ENCODE results near the gene BBOX1. TPM values are rescaled to one million over a fixed set of nuclear protein-coding genes. Genes with fewer than 3 reads are reported as not detected.

The BBOX1 gene, protein sequence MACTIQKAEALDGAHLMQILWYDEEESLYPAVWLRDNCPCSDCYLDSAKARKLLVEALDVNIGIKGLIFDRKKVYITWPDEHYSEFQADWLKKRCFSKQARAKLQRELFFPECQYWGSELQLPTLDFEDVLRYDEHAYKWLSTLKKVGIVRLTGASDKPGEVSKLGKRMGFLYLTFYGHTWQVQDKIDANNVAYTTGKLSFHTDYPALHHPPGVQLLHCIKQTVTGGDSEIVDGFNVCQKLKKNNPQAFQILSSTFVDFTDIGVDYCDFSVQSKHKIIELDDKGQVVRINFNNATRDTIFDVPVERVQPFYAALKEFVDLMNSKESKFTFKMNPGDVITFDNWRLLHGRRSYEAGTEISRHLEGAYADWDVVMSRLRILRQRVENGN
- polyA plus RNA-seq (2012; ENCODE audit: insufficient read length, low read depth), result 0.21 TPM

DNA sequence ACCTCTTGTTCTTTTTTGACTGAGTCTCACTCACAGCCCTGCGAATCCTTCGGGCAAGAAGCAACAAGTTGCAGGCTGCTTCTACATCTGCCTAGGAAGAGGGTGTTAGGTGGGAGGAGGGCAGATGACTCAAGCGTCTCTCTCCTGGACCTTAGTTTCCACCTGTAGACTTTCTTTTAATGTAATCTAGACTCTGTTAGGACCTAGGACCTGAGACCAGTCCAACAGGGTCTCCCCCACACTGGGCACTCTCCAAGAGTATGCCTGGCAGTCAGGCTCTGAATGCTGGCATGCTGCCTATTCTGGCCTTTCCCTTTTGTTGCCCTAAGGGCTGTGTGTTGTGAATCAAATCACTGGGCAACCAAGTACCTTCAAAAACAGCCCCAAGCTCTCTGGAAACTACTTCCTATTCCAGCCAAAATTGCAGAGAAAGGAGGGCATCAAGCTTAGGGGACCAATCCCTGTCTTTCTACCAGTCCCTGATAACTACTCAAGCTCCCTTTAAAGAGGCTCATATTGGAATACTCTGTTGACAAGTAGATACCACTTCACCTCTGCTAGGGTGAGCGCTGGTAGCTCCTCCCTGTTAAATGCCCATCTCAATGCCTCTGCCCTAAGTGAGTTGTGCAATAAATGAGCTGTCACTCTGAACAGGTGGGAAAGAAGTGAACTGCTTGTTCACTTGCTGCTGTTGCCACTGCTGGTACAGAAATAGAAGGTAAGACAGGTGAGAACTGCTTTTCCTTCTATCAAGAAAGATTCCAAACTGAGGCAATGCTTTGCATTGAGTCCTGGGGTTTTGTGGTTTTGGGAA lies at the start of gene BBOX1:
Gene BBOX1, plus strand, starts transcription at position 514 of the 814 bp plus-strand sequence. CDS start 14,616 bp downstream, outside the sequence.
- TF ChIP-seq SIN3A (IDR thresholded peaks at IDR 0.05; ENCODE audit: borderline replicate concordance, insufficient read depth, low read length), result no peak
- TF ChIP-seq FOXP2 (optimal IDR thresholded peaks at IDR 0.05; ENCODE audit: borderline replicate concordance, extremely low read depth, extremely low read length, insufficient read depth), result no peak
- TF ChIP-seq POLR2AphosphoS5 (IDR thresholded peaks at IDR 0.05; ENCODE audit: low read depth, low read length), result no peak
- no peak for TF ChIP-seq TAF1 (IDR thresholded peaks at IDR 0.05; ENCODE audit: borderline replicate concordance, insufficient read depth, low read length)
- TF ChIP-seq, protein P1, sequence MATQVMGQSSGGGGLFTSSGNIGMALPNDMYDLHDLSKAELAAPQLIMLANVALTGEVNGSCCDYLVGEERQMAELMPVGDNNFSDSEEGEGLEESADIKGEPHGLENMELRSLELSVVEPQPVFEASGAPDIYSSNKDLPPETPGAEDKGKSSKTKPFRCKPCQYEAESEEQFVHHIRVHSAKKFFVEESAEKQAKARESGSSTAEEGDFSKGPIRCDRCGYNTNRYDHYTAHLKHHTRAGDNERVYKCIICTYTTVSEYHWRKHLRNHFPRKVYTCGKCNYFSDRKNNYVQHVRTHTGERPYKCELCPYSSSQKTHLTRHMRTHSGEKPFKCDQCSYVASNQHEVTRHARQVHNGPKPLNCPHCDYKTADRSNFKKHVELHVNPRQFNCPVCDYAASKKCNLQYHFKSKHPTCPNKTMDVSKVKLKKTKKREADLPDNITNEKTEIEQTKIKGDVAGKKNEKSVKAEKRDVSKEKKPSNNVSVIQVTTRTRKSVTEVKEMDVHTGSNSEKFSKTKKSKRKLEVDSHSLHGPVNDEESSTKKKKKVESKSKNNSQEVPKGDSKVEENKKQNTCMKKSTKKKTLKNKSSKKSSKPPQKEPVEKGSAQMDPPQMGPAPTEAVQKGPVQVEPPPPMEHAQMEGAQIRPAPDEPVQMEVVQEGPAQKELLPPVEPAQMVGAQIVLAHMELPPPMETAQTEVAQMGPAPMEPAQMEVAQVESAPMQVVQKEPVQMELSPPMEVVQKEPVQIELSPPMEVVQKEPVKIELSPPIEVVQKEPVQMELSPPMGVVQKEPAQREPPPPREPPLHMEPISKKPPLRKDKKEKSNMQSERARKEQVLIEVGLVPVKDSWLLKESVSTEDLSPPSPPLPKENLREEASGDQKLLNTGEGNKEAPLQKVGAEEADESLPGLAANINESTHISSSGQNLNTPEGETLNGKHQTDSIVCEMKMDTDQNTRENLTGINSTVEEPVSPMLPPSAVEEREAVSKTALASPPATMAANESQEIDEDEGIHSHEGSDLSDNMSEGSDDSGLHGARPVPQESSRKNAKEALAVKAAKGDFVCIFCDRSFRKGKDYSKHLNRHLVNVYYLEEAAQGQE (IDR thresholded peaks at IDR 0.05; ENCODE audit: insufficient read depth in 1 of 2, low read depth in 2 of 2, low read length in 2 of 2), result no peak

DNA sequence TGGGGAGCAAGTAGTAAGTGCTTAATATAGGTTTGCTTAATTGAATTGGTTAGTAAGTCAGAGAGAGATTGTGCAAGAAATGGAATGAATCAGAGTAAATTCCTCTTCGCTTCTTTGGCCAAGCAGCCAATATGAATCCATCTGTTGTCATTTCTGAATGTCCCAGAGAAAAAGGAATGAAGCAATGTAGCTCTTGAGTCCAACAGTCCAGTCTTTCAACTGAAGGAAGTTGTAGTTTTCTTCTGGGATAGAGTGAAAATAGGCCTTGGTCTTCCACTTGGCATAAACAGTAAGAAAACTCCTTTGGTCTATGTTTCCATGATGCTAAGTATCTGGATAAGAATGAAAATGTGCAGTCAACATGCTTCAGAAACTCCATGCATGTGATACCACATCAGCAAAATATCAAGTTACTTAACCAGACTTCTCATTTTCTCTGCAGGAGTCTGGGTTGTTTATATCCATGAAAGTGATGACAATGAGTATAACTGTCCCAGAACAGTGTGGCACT lies 48.5 kb upstream of the BBOX1 start:
- TF ChIP-seq FOXP2 (optimal IDR thresholded peaks at IDR 0.05; ENCODE audit: borderline replicate concordance, extremely low read depth, extremely low read length, insufficient read depth) (no peak), POLR2AphosphoS5 (IDR thresholded peaks at IDR 0.05; ENCODE audit: low read depth, low read length) (no peak), TAF1 (IDR thresholded peaks at IDR 0.05; ENCODE audit: borderline replicate concordance, insufficient read depth, low read length) (no peak), SIN3A (IDR thresholded peaks at IDR 0.05; ENCODE audit: borderline replicate concordance, insufficient read depth, low read length) (no peak)
- TF ChIP-seq, protein P1 (IDR thresholded peaks at IDR 0.05; ENCODE audit: insufficient read depth in 1 of 2, low read depth in 2 of 2, low read length in 2 of 2), result no peak

DNA sequence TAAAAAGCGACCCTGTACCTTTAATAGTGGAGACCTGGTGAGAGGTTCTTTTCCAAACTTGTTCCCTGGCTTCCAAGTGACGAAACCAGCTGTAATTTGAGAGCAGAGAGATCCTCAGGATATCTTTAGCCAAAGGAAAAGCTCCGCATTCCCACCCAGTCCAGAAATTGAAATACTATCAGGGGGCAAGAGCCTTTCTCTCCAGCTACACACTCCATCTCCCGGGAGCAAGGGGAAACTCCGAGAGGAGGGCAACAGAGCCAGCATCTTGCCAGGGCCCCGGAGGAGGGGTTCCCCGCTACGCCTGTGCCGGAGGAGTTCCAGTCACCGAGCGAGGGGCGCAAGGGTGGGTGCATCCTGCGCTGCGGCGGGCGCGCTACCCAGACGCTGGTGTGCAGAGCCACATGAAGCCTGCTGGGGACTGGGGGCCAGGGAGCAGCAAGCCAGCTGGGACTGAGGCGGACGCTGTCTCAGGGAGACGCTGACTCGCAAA lies 46.6 kb upstream of the BBOX1 start, which contains the start of gene FIBIN:
Gene FIBIN, plus strand, starts transcription at position 148 of the 493 bp plus-strand sequence. CDS start 415 bp downstream, outside the sequence.
- TF ChIP-seq TAF1 (IDR thresholded peaks at IDR 0.05; ENCODE audit: borderline replicate concordance, insufficient read depth, low read length), result no peak
- no peak for TF ChIP-seq FOXP2 (optimal IDR thresholded peaks at IDR 0.05; ENCODE audit: borderline replicate concordance, extremely low read depth, extremely low read length, insufficient read depth)
- no peak for TF ChIP-seq POLR2AphosphoS5 (IDR thresholded peaks at IDR 0.05; ENCODE audit: low read depth, low read length)
- TF ChIP-seq, protein P1 (IDR thresholded peaks at IDR 0.05; ENCODE audit: insufficient read depth in 1 of 2, low read depth in 2 of 2, low read length in 2 of 2), result no peak
- TF ChIP-seq SIN3A (IDR thresholded peaks at IDR 0.05; ENCODE audit: borderline replicate concordance, insufficient read depth, low read length), result no peak

DNA sequence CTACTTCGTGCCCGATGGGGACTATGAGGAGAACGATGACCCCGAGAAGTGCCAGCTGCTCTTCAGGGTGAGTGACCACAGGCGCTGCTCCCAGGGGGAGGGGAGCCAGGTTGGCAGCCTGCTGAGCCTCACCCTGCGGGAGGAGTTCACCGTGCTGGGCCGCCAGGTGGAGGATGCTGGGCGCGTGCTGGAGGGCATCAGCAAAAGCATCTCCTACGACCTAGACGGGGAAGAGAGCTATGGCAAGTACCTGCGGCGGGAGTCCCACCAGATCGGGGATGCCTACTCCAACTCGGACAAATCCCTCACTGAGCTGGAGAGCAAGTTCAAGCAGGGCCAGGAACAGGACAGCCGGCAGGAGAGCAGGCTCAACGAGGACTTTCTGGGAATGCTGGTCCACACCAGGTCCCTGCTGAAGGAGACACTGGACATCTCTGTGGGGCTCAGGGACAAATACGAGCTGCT lies 46.0 kb upstream of the BBOX1 start:
- TF ChIP-seq TAF1 (IDR thresholded peaks at IDR 0.05; ENCODE audit: borderline replicate concordance, insufficient read depth, low read length) (no peak), POLR2AphosphoS5 (IDR thresholded peaks at IDR 0.05; ENCODE audit: low read depth, low read length) (no peak), FOXP2 (optimal IDR thresholded peaks at IDR 0.05; ENCODE audit: borderline replicate concordance, extremely low read depth, extremely low read length, insufficient read depth) (no peak), SIN3A (IDR thresholded peaks at IDR 0.05; ENCODE audit: borderline replicate concordance, insufficient read depth, low read length) (no peak)
- TF ChIP-seq, protein P1 (IDR thresholded peaks at IDR 0.05; ENCODE audit: insufficient read depth in 1 of 2, low read depth in 2 of 2, low read length in 2 of 2), result no peak
